Heart left ventricle (tissue), 16 donors: Measurements from ENCODE around the gene OR2T27. TPM values are rescaled to one million over a fixed set of nuclear protein-coding genes. Genes with fewer than 3 reads are reported as not detected.

ENCODE experiments used
- ATAC-seq, 4 donors: fragments of 200-7000 bp; cut with Tn5 transposase; one replicate each; pipeline ENCODE4 v1.9.1; 2020 to 2022; ENCODE audit warnings: moderate library complexity in 4 of 4, mild to moderate bottlenecking in 3 of 4, moderate number of reproducible peaks in 1 of 4
- DNase-seq, 5 donors: peaks; one replicate each; pipeline ENCODE4 v3.0.0-alpha.2; 2020
- H3K27ac ChIP-seq, 12 donors: fragments of 200-600 bp; sonication (generic) in 4 of 12; one replicate each; pipeline versions ENCODE4 v1.5.0 to v1.8.0; 2016 to 2022; ENCODE audit warnings: mild to moderate bottlenecking in 2 of 12
- H3K27me3 ChIP-seq, 9 donors: fragments of 200-600 bp; sonication (generic) in 2 of 9; one replicate each; pipeline versions ENCODE4 v1.5.1 to v1.8.0; 2016 to 2022; ENCODE audit warnings: mild to moderate bottlenecking in 3 of 9
- H3K36me3 ChIP-seq, 9 donors: fragments of 200-600 bp; sonication (generic) in 2 of 9; one replicate each; pipeline versions ENCODE4 v1.5.0 to v1.8.0; 2018 to 2022; ENCODE audit warnings: mild to moderate bottlenecking in 2 of 9
- H3K4me1 ChIP-seq, 12 donors: fragments of 200-600 bp; sonication (generic) in 4 of 12; one replicate each; pipeline versions ENCODE4 v1.5.0 to v1.8.0; 2016 to 2022; ENCODE audit warnings: mild to moderate bottlenecking in 3 of 12
- H3K4me3 ChIP-seq, 12 donors: fragments of 200-600 bp; sonication (generic) in 4 of 12; one replicate each; pipeline versions ENCODE4 v1.5.0 to v1.8.0; 2017 to 2022; ENCODE audit warnings: mild to moderate bottlenecking in 9 of 12, moderate library complexity in 4 of 12
- H3K9me3 ChIP-seq, 12 donors: fragments of 200-600 bp; sonication (generic) in 4 of 12; one replicate each; pipeline versions ENCODE4 v1.5.0 to v1.8.0; 2016 to 2022; ENCODE audit warnings: mild to moderate bottlenecking in 1 of 12
- POLR2A ChIP-seq, 2 donors: fragments of 450-650 bp; IDR thresholded peaks; one replicate each; pipeline ENCODE4 v1.6.1; 2017; ENCODE audit warnings: antibody characterized with exemption in 2 of 2, mild to moderate bottlenecking in 2 of 2, moderate library complexity in 2 of 2
- WGBS, 4 donors: extraction: QIAGEN DNeasy Blood & Tissue Kit in 2 of 4; methylation state at CpG; one replicate each; pipeline versions ENCODE4 v1.1.5 to v1.1.7; 2013 to 2018; 5-methylcytosine and 5-hydroxymethylcytosine counted together
- intact Hi-C, 10 donors: fragments of 100-400 bp; cut with DNase I; formaldehyde crosslinking; loops; one replicate each; pipeline versions ENCODE4 v1.11.1 to v1.14.2; 2022
- polyA plus RNA-seq, 2 donors: library from polyadenylated mRNA; stranded (reverse); fragments of 200-250 nt; gene quantifications; one replicate each; pipeline ENCODE4 v1.2.3, GENCODE V29; 2013
- total RNA-seq, 9 donors: library from RNA; depleted of rRNA in 2 of 9; stranded (reverse); fragments of >200 nt in 2 of 9; fragmentation: NEBNext Ultra II Directional in 3 of 9; extraction: Animal tissue kit (Norgen Biotek cat#: 25700) in 3 of 9; gene quantifications; one replicate each; pipeline versions ENCODE4 v1.1.0 to v1.2.4, GENCODE V29; 2016 to 2023
- TF ChIP-seq, protein P1 (sequence below), 12 donors: fragments of 200-600 bp; sonication (generic) in 4 of 12; IDR thresholded peaks; one replicate each; pipeline versions ENCODE4 v1.5.0 to v1.8.0; 2018 to 2022; ENCODE audit warnings: antibody characterized with exemption in 12 of 12, mild to moderate bottlenecking in 5 of 12
- donor health status: ischemic (EF 13 %, LVEDD 7.1; RV severe dilation, severe dysfunction).
- donor health status: healthy with polysubstance abuse.
- donor health status: DM: no; HTN: yes; CAD: no.
- donor health status: DM: no; HTN: no; CAD: no.
- donor health status: ischemic (EF 25% LVEDD 6.9; RV normal size, moderate dysfunction).
- donor health status: ischemic (EF 25% LVEDD 5.7; RV mildly dilated, moderate dysfunction).
- donor health status: healthy.
- donor health status: DM: yes; HTN: yes; CAD: no.
- donor health status: ischemic (EF 35%, LVEDD 5.7; RV mildly dilated, moderate dysfunction).
- donor health status: nonischemic (EF 11% LVEDD 7.7; RV severe dilation, severe dysfunction).
- donor health status: DM: yes; HTN: yes; CAD: no.
- donor health status: PGD.
- donor health status: ischemic (EF 29% LVEDD 5.4; RV normal size, mild dysfunction).
- donor health status: nonischemic (EF 23%, LVEDD 6.1; RV moderate dilation, normal function).

OR2T27 gene
- total and polyA plus RNA-seq, 11 donors = not detected

DNA sequence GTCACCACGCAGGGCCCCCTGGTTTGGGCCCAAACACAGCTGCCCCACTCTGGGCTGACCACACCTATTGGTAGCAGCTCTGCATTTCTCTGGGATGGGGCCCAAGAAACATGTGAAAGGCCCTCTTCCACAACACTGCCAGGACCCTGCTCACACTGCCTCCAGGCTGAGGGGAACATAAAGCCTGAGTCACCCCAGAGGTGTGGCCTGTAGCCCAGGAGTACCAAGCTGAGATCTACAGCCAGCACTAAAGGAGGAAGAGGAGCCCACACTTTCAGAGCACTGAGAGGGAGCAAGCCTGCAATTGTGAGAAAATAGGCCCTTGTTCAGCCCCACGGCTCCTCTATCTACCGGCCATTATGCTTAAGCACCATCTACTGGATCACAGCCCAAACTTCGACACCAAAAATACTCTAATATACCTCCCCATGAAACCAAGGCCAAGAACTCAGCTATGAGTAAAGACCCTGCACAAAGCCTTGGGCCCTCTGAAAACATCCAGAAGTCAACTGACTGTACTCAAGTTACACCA is 43.4 kb downstream of the OR2T27 start:
- H3K27me3 ChIP-seq = peaks cover 0 to 6% (median 0%) of the 10 kb centered on the region in 9 donors
- no peak for ATAC-seq
- DNase-seq = no peak
- intact Hi-C loops = no loop called here
- TF ChIP-seq POLR2A (IDR thresholded peaks at IDR 0.05) = no peak
- TF ChIP-seq, protein P1, sequence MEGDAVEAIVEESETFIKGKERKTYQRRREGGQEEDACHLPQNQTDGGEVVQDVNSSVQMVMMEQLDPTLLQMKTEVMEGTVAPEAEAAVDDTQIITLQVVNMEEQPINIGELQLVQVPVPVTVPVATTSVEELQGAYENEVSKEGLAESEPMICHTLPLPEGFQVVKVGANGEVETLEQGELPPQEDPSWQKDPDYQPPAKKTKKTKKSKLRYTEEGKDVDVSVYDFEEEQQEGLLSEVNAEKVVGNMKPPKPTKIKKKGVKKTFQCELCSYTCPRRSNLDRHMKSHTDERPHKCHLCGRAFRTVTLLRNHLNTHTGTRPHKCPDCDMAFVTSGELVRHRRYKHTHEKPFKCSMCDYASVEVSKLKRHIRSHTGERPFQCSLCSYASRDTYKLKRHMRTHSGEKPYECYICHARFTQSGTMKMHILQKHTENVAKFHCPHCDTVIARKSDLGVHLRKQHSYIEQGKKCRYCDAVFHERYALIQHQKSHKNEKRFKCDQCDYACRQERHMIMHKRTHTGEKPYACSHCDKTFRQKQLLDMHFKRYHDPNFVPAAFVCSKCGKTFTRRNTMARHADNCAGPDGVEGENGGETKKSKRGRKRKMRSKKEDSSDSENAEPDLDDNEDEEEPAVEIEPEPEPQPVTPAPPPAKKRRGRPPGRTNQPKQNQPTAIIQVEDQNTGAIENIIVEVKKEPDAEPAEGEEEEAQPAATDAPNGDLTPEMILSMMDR (IDR thresholded peaks at IDR 0.05) = no peak
- WGBS, 4 donors = 61 to 70% (median 65%) methylated on average over 4 of the region's 4 CpGs
- H3K27ac ChIP-seq = no peak overlapping the region
- no peak overlapping the region for H3K4me3 ChIP-seq
- H3K4me1 ChIP-seq = no peaks in the 10 kb centered on the region
- no peaks in the 10 kb centered on the region for H3K9me3 ChIP-seq
- H3K36me3 ChIP-seq = no peaks in the 10 kb centered on the region

DNA sequence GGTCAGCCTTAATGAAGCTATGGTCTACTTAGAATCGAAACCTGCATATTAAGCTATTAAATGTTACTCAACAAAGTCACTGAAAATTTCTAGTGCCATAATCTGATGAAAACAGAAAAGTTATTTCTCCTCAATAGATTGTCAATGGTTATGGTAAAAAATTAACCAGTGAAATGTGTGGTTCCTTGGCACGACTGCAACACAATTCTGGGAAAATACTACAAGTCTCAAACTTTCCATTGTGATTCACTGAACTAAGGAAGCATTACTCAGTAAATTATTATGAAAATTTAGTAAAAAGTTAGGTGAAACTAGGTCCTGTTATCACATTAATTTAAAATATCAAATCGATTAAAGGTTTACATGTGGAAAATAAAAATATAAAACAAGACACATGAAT is 45.0 kb downstream of the OR2T27 start:
- Histone ChIP-seq H3K4me3 (no peak overlapping the region), H3K36me3 (no peaks in the 10 kb centered on the region), H3K27ac (no peak overlapping the region), H3K4me1 (no peaks in the 10 kb centered on the region), H3K27me3 (peaks cover 0 to 6% (median 0%) of the 10 kb centered on the region in 9 donors), H3K9me3 (no peaks in the 10 kb centered on the region)
- DNase-seq (no peak), ATAC-seq (no peak)
- WGBS, 4 donors = 36 to 51% (median 43%) methylated on average over 3 of the region's 3 CpGs
- no peak for TF ChIP-seq POLR2A (IDR thresholded peaks at IDR 0.05)
- TF ChIP-seq, protein P1 (IDR thresholded peaks at IDR 0.05) = no peak
- intact Hi-C loops = no loop called here

Other genes starting within 250 kb of the OR2T27 start
- not detected for gene OR2T2, start 209.9 kb downstream of the OR2T27 start, total RNA-seq
- not detected for gene OR2T2, start 209.9 kb downstream of the OR2T27 start, polyA plus RNA-seq
- gene OR2T3, start 182.2 kb downstream of the OR2T27 start, total RNA-seq = not detected
- gene OR2T3, start 182.2 kb downstream of the OR2T27 start, polyA plus RNA-seq = not detected
- not detected for gene OR2T5, start 166.9 kb downstream of the OR2T27 start, total RNA-seq
- not detected for gene OR2T5, start 166.9 kb downstream of the OR2T27 start, polyA plus RNA-seq
- gene OR2G6, start 147.5 kb downstream of the OR2T27 start, total RNA-seq = not detected
- gene OR2G6, start 147.5 kb downstream of the OR2T27 start, polyA plus RNA-seq = not detected
- gene OR2T29, start 92.8 kb downstream of the OR2T27 start, total RNA-seq = not detected
- not detected for gene OR2T29, start 92.8 kb downstream of the OR2T27 start, polyA plus RNA-seq
- not detected for gene OR2T34, start 80.8 kb downstream of the OR2T27 start, total RNA-seq
- gene OR2T34, start 80.8 kb downstream of the OR2T27 start, polyA plus RNA-seq = not detected
- gene OR2T10, start 57.8 kb downstream of the OR2T27 start, total RNA-seq = not detected
- not detected for gene OR2T10, start 57.8 kb downstream of the OR2T27 start, polyA plus RNA-seq
- not detected for gene OR2T11, start 20.4 kb downstream of the OR2T27 start, total RNA-seq
- gene OR2T11, start 20.4 kb downstream of the OR2T27 start, polyA plus RNA-seq = not detected
- not detected for gene OR2T35, start 10.2 kb downstream of the OR2T27 start, total RNA-seq
- not detected for gene OR2T35, start 10.2 kb downstream of the OR2T27 start, polyA plus RNA-seq
- not detected for gene OR14I1, start 47.2 kb upstream of the OR2T27 start, total RNA-seq
- gene OR14I1, start 47.2 kb upstream of the OR2T27 start, polyA plus RNA-seq = not detected
- not detected for gene LYPD8, start 100.2 kb upstream of the OR2T27 start, total RNA-seq
- not detected for gene LYPD8, start 100.2 kb upstream of the OR2T27 start, polyA plus RNA-seq
- 10 to 100 TPM; 15.8 to 47.1 (median 19.3) TPM for gene SH3BP5L, start 170.4 kb upstream of the OR2T27 start, total RNA-seq
- 10 to 100 TPM; 17.9 to 51.1 TPM for gene SH3BP5L, start 170.4 kb upstream of the OR2T27 start, polyA plus RNA-seq
- gene ZNF672, start 182.7 kb upstream of the OR2T27 start, total RNA-seq = 10 to 100 TPM; 27.9 to 63.8 (median 37.8) TPM
- gene ZNF672, start 182.7 kb upstream of the OR2T27 start, polyA plus RNA-seq = 10 to 100 TPM; 20.5 to 50.1 TPM
- 10 to 100 TPM in 6 of 9 donors, 1 to 10 TPM in 3; 7.4 to 19.7 (median 14.8) TPM for gene ZNF692, start 203.6 kb upstream of the OR2T27 start, total RNA-seq
- 10 to 100 TPM; 14.8 to 32.4 TPM for gene ZNF692, start 203.6 kb upstream of the OR2T27 start, polyA plus RNA-seq